ENCODE results near the gene SYT1.
A peak's percentile ranks its signal among the peaks of the same experiment; 100 is the strongest.

SYT1 gene

DNA sequence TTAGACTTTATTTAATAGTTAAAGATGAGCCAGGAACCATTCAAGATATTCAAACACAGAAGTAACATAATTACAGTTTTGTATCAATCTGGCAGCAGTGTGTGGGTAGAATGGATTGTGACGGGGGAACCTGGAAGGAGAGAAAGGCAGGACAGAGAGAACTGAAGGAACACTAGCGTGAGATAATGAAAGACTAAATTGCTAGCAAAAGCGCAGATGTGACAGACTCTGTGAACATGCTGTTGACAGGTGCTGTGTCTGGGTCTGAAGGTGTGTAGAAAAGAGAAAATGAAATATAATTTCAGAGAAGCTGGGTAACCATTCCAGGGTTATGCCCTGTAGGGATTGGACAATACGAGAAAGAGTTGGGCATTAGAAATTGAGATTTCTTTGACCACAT lies 372.3 kb downstream of the SYT1 start:
- no peak for DNase-seq

DNA sequence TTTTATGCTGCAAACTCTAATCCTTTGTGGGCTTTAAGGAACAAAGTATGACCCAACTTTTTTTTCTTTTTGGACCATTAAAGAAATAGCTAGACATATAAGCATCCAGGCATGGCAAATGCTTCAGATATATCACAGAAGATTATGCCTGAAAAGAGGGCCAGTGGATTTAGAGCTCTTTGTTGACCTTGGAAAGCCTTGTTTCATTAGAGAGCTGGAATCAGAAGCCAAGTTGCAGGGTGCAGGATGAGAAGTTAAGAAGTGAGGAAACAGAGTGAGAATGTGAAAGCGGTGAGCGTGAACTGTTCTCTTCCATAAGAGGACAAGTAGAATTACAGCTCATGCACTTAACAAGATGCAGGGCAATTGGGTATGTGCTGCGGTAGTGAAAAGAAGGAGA lies 373.7 kb downstream of the SYT1 start:
- DNase-seq = no peak

DNA sequence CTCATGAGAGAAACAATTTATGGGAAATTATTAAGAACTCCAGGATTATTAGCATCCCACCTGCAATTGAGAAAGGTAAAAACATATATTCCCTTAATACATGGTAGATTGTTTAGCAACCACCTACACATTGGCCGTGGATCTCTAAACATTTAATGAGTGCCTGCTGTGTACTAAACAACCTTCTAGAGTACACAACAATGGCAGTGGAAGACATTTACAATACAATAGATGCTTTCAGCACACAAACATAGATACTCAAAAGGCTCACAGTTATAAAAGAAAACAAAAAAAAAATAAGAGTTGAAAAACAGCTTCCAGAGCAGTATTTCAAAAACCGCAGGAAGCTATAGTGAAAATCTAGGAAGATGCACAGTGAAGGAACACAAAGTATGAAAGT lies 382.9 kb downstream of the SYT1 start:
- DNase-seq = no peak

DNA sequence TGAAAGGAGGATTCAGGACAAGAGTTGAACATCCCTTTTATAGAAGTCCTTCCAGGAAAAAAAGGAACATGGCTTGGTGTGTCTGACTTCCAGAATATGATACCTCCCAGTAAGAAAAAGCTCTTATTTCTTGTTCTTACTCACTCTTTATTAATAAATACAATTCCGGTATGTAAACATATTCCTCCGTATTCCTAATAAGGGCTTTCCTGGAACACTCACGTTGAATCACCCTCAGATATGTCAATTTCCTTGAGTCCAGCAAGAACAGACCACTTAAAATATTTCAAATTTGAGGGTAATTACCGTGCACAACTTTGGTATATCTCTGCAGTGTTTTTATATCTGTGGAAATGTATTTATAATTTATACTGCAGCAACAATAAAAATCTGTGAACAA lies 385.6 kb downstream of the SYT1 start:
- DNase-seq = no peak

DNA sequence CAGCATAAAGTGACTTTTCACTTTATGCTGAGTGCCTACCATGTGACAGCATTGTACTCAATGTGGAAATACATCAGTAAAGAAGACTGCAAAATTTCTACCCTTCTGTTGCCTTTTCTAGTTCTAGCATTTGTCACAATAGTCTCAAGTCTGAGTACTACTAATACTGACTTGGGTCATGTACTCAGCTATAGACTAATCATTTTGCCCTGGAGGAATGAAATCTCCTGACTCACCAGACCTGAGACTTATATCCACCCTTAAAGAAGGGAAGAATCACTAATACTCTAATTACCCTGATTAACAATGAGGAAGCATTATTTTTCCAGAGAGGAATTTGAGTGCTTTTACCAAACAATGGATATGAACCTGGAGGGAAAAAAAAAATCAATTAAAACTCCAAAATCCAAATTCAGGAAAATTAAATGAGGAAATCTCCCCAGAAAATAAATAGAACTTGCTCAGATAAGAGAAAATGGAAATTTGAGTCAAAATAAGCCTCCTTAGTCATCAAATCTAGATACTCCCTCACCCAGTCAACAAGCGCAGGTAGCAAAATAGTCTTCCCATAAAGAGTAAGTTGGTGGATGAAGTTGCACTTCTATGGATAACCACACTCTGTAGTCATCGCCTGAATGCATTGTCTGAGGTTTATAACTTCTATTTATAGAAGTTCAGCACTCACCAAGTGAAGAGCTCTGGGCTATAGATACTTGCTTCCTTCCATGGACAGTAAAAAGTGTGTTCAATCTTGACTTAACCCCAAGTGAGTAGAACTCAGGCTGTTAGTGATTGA lies 386.6 kb downstream of the SYT1 start:
- no peak for DNase-seq

DNA sequence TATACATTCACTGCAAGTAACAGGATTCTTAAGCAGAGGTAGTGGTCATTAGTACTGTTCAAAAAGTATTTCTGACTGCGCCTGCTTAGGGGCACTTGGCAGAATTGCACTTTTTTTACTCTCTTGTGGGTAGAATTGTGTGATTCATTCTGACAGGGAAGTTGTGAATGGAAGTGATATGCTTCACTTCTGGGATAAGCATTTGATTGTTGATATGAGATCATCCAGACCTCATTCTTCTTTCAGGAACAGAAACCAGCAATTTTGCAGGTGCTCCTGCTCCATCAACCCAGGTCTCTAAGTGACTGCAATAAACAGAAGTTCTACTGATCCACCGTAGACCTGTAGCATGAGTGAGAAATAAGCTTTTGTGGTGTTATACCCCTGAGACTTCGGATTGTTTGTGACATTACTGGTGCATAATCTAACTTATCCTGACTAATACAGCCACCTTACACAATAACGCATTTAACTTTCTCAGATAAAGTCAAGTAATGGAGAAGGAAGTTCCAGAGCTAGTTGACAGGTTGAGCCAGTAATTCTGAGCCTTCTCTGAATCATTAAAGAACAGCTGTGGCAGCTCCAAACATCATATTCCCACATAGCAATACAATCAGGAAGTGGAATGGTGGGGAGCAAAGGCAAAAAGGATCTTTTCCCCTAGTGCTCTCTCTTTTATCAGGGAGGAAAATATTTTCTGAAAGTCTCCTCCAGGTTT lies 387.9 kb downstream of the SYT1 start:
- DNase-seq = no peak

DNA sequence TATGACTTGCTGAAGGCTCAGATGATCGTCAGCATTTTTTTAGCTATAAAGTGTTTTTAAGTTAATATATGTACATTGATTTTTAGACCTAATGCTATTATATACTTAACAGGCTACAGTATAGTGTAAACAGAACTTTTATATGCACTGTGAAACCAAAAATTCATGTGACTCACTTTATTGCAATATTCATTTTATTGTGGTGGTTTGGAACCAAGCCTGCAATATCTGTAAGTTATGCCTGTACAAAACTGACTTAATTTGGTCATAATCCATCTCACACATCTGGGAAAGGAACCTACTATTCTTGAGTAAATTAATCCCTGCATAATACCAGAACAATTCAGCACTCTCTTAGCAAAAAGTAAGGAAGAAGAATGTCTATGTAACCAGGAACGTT lies 390.7 kb downstream of the SYT1 start:
- DNase-seq = no peak

DNA sequence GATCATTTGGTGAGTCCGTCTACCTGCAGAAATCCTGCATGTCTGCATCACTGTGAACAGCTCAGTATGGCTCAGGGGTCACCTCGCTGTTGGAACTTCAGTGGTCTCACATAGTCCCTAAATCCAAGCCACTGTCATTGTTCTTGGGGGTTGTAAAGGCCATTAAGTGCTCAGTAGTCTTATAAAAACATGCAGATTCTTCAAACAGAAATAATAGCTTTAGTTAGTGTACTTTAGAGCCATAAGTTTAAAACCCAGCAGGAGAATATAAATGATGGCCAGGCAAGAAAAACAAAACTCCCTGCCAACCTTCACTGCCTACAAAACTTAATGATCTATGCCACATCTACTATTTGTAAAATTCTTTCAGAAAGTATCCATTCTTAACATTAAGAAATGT lies 396.3 kb downstream of the SYT1 start:
- no peak for DNase-seq

DNA sequence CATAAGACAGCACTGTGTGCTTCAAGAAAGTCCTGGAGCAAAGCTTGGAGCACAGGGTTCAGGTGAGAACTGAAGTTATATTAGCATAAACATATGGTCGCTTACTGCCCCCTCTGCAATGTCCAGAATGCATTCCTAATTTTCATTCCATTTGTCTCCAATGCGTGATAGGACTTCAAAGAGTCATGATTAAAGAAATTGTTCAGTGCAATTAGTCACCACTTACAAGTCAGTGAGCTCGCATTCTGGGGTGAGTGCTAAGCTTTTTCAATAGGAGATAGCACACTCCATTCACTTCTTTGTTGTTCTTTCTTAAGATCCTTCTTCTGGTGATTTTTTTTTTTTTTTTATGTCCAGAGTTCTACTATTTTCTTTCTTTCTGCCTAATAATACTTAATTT lies 398.4 kb downstream of the SYT1 start:
- DNase-seq = no peak

DNA sequence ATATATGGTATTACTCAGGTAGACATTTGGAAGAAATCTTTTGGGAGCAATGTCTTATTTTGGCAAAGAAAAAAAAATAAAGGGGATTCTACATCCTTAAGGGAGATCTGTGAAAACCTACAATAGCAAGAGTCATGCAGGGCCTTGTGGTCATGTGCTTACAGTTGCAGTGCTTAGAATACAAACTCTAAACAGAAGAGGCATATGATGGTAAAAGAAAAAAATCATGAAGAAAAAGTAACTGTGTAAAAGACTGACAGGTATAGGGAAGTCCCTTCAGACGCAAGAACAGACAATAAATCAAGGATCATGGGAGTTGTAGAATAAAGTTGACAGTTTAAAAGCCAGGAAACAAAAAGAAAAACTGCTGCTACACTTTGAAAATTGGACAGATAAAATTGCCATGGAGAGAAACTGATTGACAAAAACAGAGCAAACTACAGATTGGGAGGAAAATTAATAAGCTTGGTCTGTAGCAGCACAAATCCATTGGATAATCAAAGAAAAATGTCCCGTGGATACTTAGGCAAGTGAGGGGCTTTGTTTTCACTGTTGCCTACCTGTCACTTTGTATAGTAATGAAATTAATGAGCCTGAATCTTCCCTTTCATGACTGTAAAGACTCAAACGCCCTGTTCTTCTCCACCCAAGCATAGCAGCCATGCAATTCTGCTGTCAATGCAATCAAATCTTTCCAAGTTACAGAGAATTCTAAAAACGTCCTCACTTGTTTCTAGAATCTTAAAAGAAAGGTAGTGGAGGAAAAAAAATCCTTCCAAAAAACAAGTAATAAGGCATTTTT lies 402.0 kb downstream of the SYT1 start:
- no peak for DNase-seq

DNA sequence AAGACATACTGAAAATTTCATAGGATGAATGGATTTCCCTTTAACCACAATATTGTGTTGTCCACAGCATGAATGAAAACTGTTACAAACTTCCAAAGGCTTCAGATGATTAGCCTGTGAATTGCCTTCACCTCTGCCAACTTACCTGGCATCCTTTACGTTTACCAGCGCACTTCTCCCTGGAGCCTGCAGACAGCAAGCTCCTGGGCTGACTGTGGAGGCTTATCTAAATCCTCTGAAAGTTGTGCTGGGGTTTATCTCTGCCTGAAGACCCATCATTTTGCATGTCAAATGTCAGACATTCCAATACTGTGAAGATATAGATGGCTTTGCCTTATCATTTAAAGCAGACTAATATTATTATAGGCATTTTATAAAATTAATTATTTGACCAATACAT lies 403.0 kb downstream of the SYT1 start:
- no peak for DNase-seq

DNA sequence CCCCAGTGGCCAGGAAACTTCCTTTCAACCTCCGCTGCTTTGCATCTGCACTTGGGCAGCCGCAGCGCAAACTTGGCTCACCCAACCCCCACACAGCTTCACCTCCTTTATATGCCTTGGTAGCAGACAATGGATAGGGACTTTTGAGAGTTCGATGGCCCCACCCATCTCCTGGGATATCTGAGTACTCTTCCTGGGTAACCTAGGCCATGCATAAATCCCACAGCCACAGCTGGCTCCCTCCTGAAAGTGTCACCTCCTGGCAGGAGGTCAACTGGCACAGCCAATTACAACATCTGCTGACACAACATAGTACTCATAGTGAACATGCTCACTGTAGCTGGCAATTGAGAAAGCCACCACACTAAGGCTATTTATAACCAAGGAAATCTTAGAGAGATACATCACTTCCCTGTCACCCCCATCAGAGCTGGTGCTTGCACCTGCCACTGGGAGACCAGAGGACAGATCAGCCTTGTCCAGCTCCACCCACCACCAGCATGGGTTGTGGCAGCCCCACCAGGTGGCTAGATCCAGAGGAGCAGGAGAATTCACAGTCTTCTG lies 410.0 kb downstream of the SYT1 start:
- DNase-seq = no peak

DNA sequence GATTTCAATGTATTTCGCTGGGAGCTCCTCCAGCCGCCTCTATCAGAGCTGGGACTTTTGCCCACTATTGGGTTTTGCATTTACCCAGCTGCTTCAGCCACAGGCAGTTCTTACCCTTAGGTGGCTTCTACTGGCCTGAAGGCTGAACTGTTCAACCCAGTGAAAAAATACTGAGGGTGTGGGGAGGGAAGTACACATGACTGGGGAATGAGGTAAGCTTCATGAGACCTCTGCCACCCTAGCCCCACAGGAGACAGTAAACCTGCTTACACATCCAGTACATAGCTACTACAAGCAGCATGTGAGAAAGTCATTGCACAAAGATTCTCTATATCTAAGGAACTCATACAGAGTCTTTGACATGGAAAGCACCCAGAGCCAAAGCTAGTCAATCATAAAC lies 411.1 kb downstream of the SYT1 start:
- DNase-seq = no peak

DNA sequence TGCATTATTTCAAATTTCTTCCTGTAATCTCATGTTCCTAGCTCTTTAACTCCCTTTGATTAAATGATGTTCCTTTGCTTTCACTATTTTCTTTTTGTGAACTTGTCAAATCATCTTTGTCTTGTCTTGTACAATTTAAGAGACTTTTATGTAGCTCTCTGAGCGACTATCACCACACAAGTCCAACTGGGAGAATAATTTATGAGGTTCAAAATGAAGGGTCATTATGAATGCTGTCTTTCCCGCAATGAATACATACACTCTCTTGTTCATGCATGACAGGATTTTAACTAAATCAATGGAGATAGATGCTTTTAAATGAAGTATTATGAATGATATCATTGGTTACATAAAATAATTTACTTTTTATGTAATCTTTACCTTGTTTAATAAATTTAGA lies 418.8 kb downstream of the SYT1 start:
- no peak for DNase-seq

DNA sequence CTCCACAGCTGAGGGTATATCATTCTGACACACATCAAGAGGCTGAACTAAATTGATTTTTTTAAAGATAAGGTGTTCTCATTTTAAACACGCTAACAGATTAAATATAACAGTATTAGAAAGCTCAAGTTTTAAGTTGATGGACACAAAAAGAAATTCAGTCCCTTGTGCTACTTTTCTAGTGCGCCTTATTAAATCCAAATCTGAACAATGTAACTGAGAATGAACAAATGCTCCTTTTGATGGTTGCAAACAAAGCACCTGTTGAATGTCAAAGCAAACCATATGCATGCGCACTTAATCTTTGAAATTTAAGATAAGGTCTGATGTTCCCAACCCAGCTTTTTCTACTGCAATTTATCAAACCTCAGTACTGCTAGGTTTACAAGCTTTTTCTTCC lies 424.3 kb downstream of the SYT1 start:
- no peak for DNase-seq

DNA sequence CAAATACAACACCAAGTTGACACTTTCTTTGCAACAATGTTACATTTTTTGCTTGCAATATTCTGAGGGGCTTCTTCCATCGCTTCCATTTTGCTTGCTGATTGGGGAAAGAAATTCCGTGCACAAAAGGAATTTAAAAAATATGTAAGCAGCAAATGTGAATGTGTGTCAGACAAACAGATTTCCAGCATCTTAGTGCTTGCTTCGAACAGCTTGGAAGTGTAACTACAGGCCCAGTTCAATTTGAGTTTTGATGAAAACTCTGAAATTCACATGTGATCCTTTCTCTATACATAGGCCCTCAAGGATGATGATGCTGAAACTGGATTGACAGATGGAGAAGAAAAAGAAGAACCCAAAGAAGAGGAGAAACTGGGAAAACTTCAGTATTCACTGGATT lies 427.1 kb downstream of the SYT1 start:
- DNase-seq = no peak

DNA sequence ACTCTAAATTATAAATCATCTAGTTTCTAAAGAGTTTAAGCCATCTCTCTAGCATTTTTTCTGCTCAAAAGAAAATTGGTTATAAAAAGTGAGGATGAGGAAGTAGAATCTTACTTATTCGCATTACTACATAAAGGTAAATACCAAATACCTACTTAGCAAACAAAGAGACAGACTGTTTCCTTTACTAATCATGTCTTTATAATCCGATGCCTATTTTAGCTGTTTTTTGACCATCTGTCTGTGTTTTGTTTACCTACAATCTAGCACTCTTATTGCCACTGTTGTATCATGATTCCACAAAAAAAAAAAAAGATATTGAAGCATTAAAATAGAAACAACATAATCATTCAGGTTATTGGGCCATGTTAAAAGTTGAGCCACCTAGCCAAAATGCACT lies 430.0 kb downstream of the SYT1 start:
- peak; percentile 16 for DNase-seq

DNA sequence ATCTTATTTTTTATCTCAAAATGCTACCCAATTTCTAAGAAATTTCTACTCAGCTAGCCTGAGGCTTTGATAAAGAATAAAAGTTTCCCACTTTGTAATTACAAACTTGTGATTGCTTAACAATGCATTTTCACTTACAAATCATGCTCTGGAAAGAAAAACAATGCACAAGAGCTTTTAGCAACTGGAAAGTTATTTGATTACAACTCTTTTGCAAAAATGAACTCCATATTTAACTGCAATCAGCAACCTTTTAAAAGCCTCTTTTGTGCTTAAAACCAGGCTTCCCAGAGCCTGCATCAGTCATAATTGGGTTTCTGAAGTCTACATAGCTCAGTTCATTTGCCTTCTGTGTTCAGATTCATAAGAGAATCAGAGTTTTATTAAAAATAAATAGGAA lies 431.0 kb downstream of the SYT1 start:
- DNase-seq = no peak

DNA sequence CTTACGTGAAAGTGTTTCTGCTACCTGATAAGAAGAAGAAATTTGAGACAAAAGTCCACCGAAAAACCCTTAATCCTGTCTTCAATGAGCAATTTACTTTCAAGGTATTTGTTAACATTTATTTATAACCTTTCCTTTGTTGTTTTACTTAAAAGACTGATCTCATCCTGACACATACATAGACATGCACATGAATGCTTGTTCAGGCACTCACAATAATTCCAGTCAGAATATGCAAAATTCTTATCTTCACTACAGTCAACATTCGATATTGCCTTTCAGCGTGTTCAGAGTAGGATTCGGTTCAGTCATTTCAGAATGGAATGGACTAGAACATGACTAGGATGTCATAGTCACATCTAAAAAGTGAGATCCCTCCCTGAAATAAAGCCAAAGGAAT lies 431.6 kb downstream of the SYT1 start:
- DNase-seq = no peak

DNA sequence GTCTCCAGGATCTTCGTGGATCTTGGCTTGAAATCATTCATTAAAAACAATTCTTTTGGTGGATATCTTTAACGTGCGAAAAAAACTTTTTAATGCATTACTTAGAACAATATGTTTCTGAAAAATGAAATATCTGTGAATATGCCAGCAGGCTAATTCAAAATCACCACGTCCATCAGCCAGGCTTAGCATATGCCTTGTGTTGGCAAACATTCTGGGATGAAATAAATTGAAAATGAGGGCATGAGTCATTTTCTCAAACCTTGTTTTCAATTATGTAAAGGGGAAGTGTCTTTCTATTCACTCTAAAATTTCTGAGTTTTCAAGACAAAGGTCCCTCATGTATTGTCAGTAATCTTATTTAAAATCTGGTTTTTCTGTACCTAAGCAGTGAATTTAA lies 432.3 kb downstream of the SYT1 start:
- DNase-seq = no peak

DNA sequence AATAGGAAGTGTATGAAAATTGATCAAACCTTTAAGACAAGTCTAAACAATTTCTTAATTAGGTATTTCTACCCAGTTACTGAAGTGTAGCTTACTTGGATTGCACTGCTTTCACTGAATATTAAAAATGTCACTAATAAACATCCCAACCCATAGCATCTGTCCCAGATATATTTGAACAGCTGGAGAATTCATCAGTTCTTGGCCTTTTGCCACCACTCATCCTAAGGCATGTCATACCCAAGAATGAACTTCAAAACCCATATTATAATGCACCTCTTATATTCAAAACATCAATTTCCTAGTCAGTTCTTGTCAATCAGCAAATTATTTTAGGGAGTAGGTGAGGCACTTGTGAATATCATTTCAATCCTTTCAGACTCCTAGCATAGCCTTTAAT lies 433.9 kb downstream of the SYT1 start:
- no peak for DNase-seq

DNA sequence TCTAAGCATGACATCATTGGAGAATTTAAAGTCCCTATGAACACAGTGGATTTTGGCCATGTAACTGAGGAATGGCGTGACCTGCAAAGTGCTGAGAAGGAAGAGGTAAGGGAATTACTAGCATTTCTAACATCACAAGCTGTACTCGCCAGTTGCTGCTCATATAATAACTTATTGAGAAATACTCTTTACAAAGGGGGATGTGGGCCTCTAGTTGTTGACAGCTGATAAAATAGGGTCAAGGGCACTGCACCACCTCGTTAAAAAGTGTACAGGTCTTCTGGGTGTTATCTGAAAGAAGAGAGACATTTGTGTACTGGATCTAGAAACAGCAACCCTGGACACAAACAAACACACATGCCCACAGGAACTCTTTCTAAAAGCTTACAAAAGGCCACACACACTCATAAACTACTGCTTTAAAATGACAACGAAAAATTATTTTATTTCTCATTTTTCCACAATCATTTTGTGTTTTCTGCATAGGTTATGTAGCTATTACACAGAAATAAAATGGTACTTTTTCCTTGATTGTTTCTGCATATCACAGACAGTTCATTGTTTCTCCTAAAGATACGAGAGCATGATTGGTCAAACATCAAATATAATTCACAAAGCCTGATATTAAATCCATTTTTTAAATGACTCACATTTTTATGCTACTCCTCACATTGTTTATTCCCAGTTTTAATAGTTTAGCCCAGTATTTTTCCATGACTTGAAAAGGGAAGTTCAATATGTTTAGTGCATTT lies 435.0 kb downstream of the SYT1 start:
- DNase-seq = no peak

DNA sequence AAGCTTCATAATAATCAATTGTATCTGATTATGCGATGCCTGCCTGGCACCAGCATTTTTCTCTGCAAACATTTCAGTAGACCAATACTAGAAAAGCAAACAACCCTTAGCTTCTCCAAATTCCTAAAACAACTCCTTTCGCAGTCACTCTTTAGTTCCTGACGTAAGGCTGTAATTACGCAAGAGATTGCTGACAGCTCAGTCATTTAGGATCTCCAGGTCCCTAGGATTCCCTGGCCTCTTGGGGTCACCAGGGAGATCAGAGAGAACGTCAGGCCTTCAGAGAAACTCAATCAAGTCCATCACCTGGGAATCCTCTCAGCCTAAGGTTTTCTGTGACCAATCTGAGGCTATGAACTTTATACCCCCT lies 435.6 kb downstream of the SYT1 start:
- no peak for DNase-seq

Data from DMS153 (cell line).